ENCODE measurements around the gene LDLRAD1.
"Not testable (repeated sequence)": the region's sequence is repeated elsewhere in the genome, so short reads cannot be mapped to it uniquely, and the experiment has no call there.

LDLRAD1 gene

DNA sequence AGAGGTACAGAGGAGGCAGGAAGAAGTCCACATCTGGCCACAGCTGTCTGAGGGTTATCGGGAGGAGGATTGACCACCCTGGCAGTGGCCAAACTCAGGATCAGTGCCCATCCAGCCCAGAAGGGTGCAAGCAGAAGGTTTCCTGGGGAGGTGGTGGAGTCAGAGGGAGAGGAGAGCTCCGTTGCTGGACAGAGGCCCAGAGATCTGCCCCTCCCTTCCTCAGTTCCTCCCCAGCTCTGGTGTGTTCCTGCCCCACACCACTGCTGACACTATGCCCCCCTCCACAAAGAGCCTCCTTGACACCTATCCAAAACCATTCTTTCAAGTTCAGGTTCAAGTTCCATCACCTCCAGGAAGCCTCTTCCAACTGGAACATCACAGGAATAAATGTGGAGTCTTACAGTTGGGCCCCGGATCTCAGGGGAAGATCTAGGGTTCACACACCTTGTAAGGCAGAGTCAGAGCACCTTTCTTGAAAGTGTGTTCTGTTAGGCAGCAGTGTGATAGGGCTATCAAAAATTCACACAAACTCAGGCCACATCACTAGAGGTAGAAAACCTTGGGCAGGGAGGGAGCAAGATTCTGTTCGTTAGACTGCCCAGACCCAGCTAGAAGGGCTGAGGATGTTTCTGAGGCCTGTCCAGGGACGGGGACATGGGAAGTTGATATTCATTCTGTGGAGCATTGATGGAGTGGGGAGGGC, 7.4 kb downstream of the LDLRAD1 start:
- TF ChIP-seq CTCF (IDR thresholded peaks at IDR 0.05; ENCODE audit: low read depth, low read length, missing control alignments) = no peak
- H3K4me3 ChIP-seq (ENCODE audit: low read depth, low read length) = no peak overlapping the region
- DNase-seq (ENCODE audit: low read depth) = no peak
- in situ Hi-C loops (cut with HindIII; ENCODE audit: low sequenced_read_pairs) = no loop called here

GRCh38 chr1:54009406-54009805, 8.6 kb downstream of the LDLRAD1 start:
- in situ Hi-C loops (cut with HindIII; ENCODE audit: low sequenced_read_pairs) = no loop called here
- no peak for DNase-seq (ENCODE audit: low read depth)
- no peak for TF ChIP-seq CTCF (IDR thresholded peaks at IDR 0.05; ENCODE audit: low read depth, low read length, missing control alignments)
- no peak overlapping the region for H3K4me3 ChIP-seq (ENCODE audit: low read depth, low read length)

GRCh38 chr1:54008876-54009275, 9.1 kb downstream of the LDLRAD1 start:
- no peak for DNase-seq (ENCODE audit: low read depth)
- H3K4me3 ChIP-seq (ENCODE audit: low read depth, low read length) = no peak overlapping the region
- no peak for TF ChIP-seq CTCF (IDR thresholded peaks at IDR 0.05; ENCODE audit: low read depth, low read length, missing control alignments)
- in situ Hi-C loops (cut with HindIII; ENCODE audit: low sequenced_read_pairs) = no loop called here

DNA sequence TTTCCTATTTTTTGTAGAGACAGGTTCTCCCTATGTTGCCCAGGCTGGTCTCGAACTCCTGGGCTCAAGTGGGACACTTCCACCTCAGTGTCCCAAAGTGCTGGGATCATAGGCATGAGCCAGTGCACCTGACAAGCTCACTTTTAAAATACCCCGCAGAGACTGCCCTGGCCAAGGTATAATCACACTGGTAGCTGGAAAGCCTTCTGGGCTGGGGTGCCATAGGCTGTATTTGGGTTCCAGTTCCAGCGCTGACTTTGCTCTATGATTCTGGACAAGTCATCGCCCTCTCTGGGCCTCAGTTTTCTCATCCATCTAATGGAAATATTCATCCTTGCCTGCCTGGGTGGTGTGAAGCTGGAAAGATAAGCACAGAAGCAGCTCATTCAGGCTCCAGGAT, 10.4 kb downstream of the LDLRAD1 start:
- no peak for TF ChIP-seq CTCF (IDR thresholded peaks at IDR 0.05; ENCODE audit: low read depth, low read length, missing control alignments)
- DNase-seq (ENCODE audit: low read depth) = no peak
- in situ Hi-C loops (cut with HindIII; ENCODE audit: low sequenced_read_pairs) = no loop called here
- no peak overlapping the region for H3K4me3 ChIP-seq (ENCODE audit: low read depth, low read length)

GRCh38 chr1:54006508-54006907, 11.5 kb downstream of the LDLRAD1 start:
- TF ChIP-seq CTCF (IDR thresholded peaks at IDR 0.05; ENCODE audit: low read depth, low read length, missing control alignments) = no peak
- no peak overlapping the region for H3K4me3 ChIP-seq (ENCODE audit: low read depth, low read length)
- in situ Hi-C loops (cut with HindIII; ENCODE audit: low sequenced_read_pairs) = no loop called here
- DNase-seq (ENCODE audit: low read depth) = no peak

- in situ Hi-C loops (cut with HindIII; ENCODE audit: low sequenced_read_pairs) = no loop called here
- TF ChIP-seq CTCF (IDR thresholded peaks at IDR 0.05; ENCODE audit: low read depth, low read length, missing control alignments) = no peak
- no peak overlapping the region for H3K4me3 ChIP-seq (ENCODE audit: low read depth, low read length)
- no peak for DNase-seq (ENCODE audit: low read depth)
Observed at GRCh38 chr1:54004481-54005049, 13.4 kb downstream of the LDLRAD1 start.

- in situ Hi-C loops (cut with HindIII; ENCODE audit: low sequenced_read_pairs); H3K4me3 ChIP-seq (ENCODE audit: low read depth, low read length); DNase-seq (ENCODE audit: low read depth): not testable (repeated sequence)
Observed at GRCh38 chr1:54003750-54004480, 14.1 kb downstream of the LDLRAD1 start.
